Duodenal mucosa (tissue), 2 donors: ENCODE data around the gene CIRBP.
"Not testable (repeated sequence)": the region's sequence is repeated elsewhere in the genome, so short reads cannot be mapped to it uniquely, and the experiment has no call there.

ENCODE experiments used
- H3K27ac ChIP-seq: one replicate; pipeline ENCODE4 v1.7.0; 2013; ENCODE audit warnings: low read depth, low read length
- H3K27me3 ChIP-seq, 2 donors: one replicate each; pipeline ENCODE4 v1.7.0; 2013; ENCODE audit warnings: low read length in 2 of 2, control low read depth in 1 of 2; ENCODE audit not compliant: insufficient read depth in 2 of 2, control insufficient read depth in 1 of 2
- H3K36me3 ChIP-seq, 2 donors: one replicate each; pipeline ENCODE4 v1.7.0; 2013; ENCODE audit warnings: low read length in 2 of 2, control low read depth in 1 of 2; ENCODE audit not compliant: insufficient read depth in 2 of 2, control insufficient read depth in 1 of 2
- H3K4me1 ChIP-seq, 2 donors: one replicate each; pipeline ENCODE4 v1.7.0; 2013; ENCODE audit warnings: low read length in 2 of 2, control low read depth in 1 of 2; ENCODE audit not compliant: insufficient read depth in 2 of 2, control insufficient read depth in 1 of 2
- H3K4me3 ChIP-seq, 2 donors: one replicate each; pipeline ENCODE4 v1.7.0; 2013; ENCODE audit warnings: low read length in 2 of 2, low read depth in 1 of 2
- H3K9ac ChIP-seq, 2 donors: one replicate each; pipeline ENCODE4 v1.7.0; 2013; ENCODE audit warnings: low read length in 2 of 2, low read depth in 1 of 2
- H3K9me3 ChIP-seq, 2 donors: one replicate each; pipeline ENCODE4 v1.7.0; 2013; ENCODE audit warnings: low read length in 2 of 2, control low read depth in 1 of 2; ENCODE audit not compliant: control insufficient read depth in 1 of 2

Gene CIRBP

DNA sequence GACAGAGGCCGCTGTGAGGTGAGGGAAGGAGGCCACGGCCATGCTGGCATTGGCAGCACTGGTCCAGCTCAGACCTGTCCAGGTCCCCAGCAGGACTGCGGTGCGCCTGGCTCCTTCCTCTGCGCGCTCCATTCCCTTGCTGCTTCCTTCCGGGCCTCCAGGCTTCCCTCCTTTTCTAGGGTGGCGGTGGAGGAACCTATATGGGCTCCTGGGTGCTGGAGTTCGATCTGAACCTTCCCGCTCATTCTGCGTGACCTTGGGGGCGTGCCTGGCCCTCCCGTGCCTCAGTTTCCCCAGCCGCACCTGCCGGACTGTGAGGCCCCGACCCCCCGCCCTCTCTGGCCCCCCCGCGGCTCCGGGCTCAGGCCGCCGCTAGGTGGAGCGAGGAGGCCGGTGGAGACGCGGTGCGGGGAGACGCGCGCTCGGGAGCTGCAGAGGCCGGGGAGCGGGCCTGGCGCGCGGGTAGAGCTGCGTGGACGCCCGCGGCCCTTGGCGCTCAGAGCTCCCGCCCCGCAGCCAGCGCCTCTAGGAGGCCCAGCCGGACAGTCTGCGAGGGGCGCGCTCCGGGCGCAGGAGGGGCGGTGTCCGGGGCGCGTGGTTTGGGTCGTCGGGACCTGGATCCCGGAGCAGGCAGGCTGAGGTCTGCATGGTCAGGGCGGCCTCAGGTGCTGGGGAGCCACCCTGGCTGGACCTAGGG is 46.5 kb downstream of the CIRBP start:
- H3K9ac ChIP-seq = no peak overlapping the region
- no peaks in the 10 kb centered on the region for H3K9me3 ChIP-seq
- no peaks in the 10 kb centered on the region for H3K36me3 ChIP-seq
- H3K27ac ChIP-seq = no peak overlapping the region
- peaks cover 3 to 6% of the 10 kb centered on the region in 2 donors for H3K4me1 ChIP-seq
- no peak overlapping the region for H3K4me3 ChIP-seq
- H3K27me3 ChIP-seq = peaks cover 31 to 41% of the 10 kb centered on the region in 2 donors

DNA sequence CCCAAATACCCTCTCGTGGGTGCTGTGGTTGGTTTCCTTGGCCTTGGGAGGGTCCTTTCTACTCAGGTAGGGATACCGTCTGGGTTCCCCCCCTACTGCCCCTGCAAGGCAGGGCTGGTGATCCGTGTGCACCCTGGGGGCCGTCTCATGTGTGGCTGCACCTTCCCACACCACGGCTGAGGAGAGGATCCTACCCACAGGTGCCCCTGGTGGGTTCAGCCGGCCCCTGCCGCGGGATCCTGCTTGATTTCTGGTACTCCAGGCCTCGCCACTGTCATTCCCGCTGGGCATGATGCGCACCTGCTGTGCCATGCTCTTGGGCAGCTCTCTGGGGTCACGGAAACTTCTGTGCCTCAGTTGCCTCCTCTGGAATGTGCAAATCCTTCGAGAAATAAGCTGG is 47.3 kb downstream of the CIRBP start:
- H3K27me3 ChIP-seq = peaks cover 31 to 41% of the 10 kb centered on the region in 2 donors
- H3K4me3 ChIP-seq = no peak overlapping the region
- peaks cover 3 to 6% of the 10 kb centered on the region in 2 donors for H3K4me1 ChIP-seq
- no peak overlapping the region for H3K27ac ChIP-seq
- no peaks in the 10 kb centered on the region for H3K36me3 ChIP-seq
- H3K9me3 ChIP-seq = no peaks in the 10 kb centered on the region
- no peak overlapping the region for H3K9ac ChIP-seq

DNA sequence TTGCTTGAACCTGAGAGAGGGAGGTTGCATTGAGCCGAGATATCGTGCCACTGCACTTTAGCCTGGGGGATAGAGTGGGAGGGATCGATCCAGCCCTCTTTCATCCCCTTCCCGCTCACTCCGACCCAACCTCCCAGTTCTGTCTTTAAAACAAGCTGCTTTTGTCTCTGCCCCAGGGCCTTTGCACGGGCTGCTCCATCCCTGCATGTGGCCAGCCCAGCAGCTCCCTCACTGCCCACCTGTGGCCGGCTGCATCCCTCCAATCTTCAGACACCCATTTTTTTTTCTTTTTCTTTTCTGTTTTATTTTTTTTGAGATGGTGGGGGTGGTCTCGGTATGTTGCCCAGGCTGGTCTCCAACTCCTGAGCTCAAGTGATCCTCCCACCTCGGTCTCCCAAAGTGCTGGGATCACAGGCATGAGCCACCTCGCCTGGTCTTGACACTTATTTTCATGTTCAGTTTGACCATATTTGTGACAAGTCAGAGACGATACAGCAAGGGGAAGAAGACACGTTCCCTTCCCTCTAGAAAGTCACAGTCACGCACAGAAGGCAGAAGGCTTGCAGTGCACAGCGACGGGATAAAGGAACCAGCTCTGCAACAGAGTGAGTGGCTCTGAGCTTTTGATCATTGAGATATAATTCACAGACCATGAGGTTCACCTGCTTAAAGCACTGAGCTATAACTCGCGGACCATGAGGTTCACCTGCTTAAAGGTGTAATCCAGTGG is 48.3 kb downstream of the CIRBP start:
- H3K9me3 ChIP-seq = no peaks in the 10 kb centered on the region
- peaks cover 3 to 6% of the 10 kb centered on the region in 2 donors for H3K4me1 ChIP-seq
- H3K9ac ChIP-seq = no peak overlapping the region
- peaks cover 31 to 43% of the 10 kb centered on the region in 2 donors for H3K27me3 ChIP-seq
- H3K36me3 ChIP-seq = no peaks in the 10 kb centered on the region
- H3K4me3 ChIP-seq = no peak overlapping the region
- H3K27ac ChIP-seq = no peak overlapping the region

DNA sequence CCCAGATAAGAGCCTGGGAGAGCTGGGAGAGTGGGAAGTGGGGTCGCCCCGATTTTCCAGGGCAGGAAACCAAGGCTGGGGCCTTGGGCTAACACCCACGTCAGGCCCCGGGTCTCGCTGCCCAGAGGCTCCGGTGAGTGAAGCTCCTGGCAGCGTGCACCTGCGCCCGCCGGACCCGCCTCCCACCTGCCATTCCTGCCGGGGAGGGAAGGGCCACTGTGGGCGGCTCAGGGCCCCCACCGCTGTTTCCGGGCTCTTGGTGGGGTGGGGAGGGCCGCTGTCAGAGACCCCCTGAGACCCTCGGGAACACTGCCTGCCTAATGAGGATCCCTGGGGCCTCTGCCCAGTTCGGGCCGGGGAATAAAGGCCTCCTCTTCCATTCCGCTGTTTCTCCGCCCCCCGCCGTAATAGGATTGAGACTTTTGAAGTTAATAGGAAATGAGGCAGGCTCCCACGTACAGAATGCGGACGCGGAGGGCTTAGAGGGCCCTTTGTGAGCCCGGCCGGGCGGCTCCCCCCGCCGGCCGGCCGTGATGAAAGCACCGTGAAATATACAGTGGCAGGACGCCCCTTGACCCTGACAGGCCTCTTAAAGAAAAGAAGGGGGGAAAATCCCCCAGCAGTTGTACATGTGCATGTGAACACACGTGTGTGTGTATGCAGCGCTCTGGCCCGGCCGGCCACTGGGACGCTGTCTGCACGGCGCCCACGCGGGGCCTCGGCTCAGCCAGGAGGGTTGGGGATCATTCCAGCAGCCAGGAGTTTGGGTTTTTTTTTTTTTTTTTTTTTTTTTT is 49.7 kb downstream of the CIRBP start:
- Histone ChIP-seq H3K36me3 (no peaks in the 10 kb centered on the region), H3K9ac (no peak overlapping the region), H3K4me3 (no peak overlapping the region), H3K27ac (no peak overlapping the region), H3K4me1 (peaks cover 0 to 3% of the 10 kb centered on the region in 2 donors), H3K27me3 (peaks cover 29 to 51% of the 10 kb centered on the region in 2 donors), H3K9me3 (no peaks in the 10 kb centered on the region)

DNA sequence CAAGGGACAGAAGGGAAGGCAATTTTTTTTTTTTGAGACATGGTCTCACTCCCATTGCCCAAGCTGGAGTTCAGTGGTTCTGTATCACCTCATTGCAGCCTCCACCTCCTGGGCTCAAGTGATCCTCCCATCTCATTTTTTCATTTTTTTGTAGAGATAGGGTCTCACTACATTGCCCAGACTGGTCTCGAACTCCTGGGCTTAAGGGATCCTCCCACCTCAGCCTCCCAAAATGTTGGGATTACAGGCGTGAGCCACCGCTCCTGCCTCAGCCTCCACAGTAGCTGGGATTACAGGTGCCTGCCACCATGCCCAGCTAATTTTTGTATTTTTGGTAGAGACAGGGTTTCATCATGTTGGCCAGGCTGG is 51.1 kb downstream of the CIRBP start:
- H3K4me1 ChIP-seq, H3K36me3 ChIP-seq, H3K9ac ChIP-seq, H3K4me3 ChIP-seq, H3K9me3 ChIP-seq, H3K27ac ChIP-seq: not testable (repeated sequence)
- peaks cover 38 to 59% of the 10 kb centered on the region in 2 donors for H3K27me3 ChIP-seq

DNA sequence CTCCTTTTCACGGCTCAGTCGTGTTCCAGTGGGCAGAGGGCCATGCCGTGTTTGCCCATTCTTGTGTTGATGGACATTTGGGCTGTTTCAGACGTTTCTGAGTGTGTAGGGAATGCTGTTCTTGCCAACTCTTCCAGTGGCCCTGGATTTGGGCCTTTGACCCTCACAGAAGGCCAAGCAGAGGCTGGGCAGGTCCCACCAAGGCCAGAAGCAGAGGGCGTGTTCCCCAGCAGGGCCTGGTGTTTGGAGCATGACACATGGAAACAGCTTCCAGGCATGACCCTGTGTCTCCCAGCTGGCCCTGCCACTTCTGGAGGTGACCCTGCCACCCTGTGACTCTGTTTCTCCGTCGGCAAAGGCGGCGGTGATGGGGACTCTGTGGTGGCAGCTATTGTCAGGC is 52.4 kb downstream of the CIRBP start:
- Histone ChIP-seq H3K27ac (no peak overlapping the region), H3K9ac (no peak overlapping the region), H3K9me3 (no peaks in the 10 kb centered on the region), H3K4me3 (no peak overlapping the region), H3K4me1 (peaks cover 4 to 11% of the 10 kb centered on the region in 2 donors), H3K27me3 (peaks cover 38 to 58% of the 10 kb centered on the region in 2 donors), H3K36me3 (no peaks in the 10 kb centered on the region)

DNA sequence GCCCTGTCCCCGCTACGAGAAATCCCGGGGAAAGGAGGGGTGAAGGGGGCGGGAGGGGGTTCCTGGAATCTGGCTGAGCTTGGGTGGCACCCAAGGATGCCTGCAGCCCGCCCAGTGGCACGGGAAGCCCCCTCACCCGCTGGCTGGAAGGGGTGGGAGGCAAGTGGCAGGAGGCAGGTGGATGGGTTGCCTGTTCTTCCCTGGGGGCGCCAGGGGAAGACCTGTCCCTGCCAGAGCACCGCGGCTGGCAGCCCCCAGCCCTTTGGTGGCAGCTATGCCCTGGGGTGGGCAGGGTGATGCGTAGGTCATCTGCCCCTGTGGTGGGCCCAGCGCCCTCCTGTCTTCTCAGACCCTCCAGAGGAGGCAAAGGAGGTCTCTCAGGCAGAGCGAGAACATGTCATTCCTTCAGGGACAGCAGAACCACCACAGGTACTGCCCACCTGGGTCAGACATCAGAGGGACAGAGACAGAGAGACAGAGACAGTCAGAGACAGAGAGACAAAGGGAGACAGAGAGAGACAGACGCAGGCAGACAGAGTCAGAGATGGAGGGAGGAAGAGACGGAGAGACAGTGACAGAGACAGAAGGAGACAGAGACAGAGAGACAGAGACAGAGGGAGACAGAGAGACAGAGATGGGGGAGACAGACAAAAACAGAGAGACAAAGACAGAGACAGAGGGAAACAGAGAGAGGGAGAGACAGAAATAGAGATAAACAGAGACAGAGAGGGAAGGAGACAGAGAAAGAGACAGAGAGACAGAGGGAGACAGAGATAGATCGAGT is 53.3 kb downstream of the CIRBP start:
- H3K27me3 ChIP-seq = peaks cover 34 to 51% of the 10 kb centered on the region in 2 donors
- H3K4me3 ChIP-seq = no peak overlapping the region
- H3K4me1 ChIP-seq = peaks cover 4 to 11% of the 10 kb centered on the region in 2 donors
- H3K27ac ChIP-seq = no peak overlapping the region
- H3K36me3 ChIP-seq = no peaks in the 10 kb centered on the region
- no peak overlapping the region for H3K9ac ChIP-seq
- H3K9me3 ChIP-seq = no peaks in the 10 kb centered on the region

DNA sequence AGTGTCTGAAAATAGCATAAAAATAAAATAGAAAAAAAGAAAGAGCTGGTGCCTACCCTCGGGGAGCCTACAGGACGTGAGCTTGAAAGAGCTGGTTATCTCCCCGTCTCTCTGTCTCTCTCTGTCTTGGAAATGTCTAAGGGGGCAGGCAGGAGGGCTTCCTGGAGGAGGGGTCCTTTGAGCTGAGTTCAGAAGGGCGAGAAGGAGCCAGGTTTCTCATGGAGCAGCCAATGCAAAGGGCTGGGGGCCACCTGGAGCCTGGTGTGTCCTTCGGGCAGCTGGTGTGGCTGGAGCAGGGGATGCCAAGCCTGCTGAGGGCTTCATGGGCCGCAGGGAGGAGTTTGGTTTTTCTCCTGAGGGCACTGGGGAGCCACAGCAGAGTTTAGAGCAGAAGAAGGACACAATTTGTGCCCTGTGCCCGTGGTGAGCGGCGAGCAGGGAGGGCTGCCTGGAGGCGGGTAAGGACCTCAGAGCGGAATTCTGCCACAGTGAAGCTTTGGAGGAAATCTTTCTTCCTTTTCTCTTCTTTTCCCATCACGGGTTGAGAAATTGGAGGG is 55.2 kb downstream of the CIRBP start:
- Histone ChIP-seq H3K9ac (no peak overlapping the region), H3K4me3 (no peak overlapping the region), H3K9me3 (no peaks in the 10 kb centered on the region), H3K36me3 (no peaks in the 10 kb centered on the region), H3K27me3 (peaks cover 21 to 40% of the 10 kb centered on the region in 2 donors), H3K27ac (no peak overlapping the region), H3K4me1 (peaks cover 4 to 8% of the 10 kb centered on the region in 2 donors)
